ENCODE data around the gene TEX38. TPM values are rescaled to one million over a fixed set of nuclear protein-coding genes. Genes with fewer than 3 reads are reported as not detected.

Gene TEX38
- total RNA-seq, 1 donor from 2014 or later, result not detected

- no peak overlapping the region for H3K27ac Mint-ChIP-seq (ENCODE audit: unreplicated experiment)
- TF ChIP-seq CTCF (IDR thresholded peaks at IDR 0.05; ENCODE audit: unreplicated experiment), result no peak
- H3K27me3 Mint-ChIP-seq (ENCODE audit: unreplicated experiment), result peaks cover 1% of the 10 kb centered on the region
- DNase-seq (ENCODE audit: low spot score), result no peak
- H3K4me3 Mint-ChIP-seq (ENCODE audit: unreplicated experiment), result no peak overlapping the region
- peaks cover 17% of the 10 kb centered on the region for H3K36me3 Mint-ChIP-seq (ENCODE audit: low read depth, unreplicated experiment)
- no peaks in the 10 kb centered on the region for H3K4me1 Mint-ChIP-seq (ENCODE audit: unreplicated experiment)
- H3K9me3 Mint-ChIP-seq (ENCODE audit: unreplicated experiment), result no peaks in the 10 kb centered on the region
Measured at GRCh38 chr1:46642115-46642680, 29.5 kb upstream of the TEX38 start.

DNA sequence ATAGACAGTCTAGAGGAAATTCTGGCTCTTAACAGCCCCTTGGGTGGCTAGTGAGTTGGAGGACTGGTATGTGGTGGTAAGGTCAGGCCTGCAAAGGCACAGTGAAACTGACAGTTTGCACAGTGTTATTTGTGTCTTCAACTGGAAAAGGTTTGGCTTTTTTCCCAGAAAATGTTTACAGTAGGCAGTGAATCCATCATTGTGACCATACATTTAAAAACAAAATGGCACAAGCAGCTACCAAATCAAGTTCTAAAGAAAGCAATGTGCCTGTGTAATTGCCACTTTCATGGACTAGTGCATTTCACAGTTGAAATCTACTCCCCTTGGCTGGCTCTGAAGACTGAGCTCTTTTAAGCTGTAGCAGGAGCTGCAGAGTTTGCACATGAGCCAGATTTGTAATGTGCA is 28.3 kb upstream of the TEX38 start:
- no peak overlapping the region for H3K27ac Mint-ChIP-seq (ENCODE audit: unreplicated experiment)
- H3K36me3 Mint-ChIP-seq (ENCODE audit: low read depth, unreplicated experiment), result peaks cover 22% of the 10 kb centered on the region
- H3K9me3 Mint-ChIP-seq (ENCODE audit: unreplicated experiment), result no peaks in the 10 kb centered on the region
- peaks cover 1% of the 10 kb centered on the region for H3K27me3 Mint-ChIP-seq (ENCODE audit: unreplicated experiment)
- no peaks in the 10 kb centered on the region for H3K4me1 Mint-ChIP-seq (ENCODE audit: unreplicated experiment)
- no peak overlapping the region for H3K4me3 Mint-ChIP-seq (ENCODE audit: unreplicated experiment)
- TF ChIP-seq CTCF (IDR thresholded peaks at IDR 0.05; ENCODE audit: unreplicated experiment), result no peak
- DNase-seq (ENCODE audit: low spot score), result no peak

DNA sequence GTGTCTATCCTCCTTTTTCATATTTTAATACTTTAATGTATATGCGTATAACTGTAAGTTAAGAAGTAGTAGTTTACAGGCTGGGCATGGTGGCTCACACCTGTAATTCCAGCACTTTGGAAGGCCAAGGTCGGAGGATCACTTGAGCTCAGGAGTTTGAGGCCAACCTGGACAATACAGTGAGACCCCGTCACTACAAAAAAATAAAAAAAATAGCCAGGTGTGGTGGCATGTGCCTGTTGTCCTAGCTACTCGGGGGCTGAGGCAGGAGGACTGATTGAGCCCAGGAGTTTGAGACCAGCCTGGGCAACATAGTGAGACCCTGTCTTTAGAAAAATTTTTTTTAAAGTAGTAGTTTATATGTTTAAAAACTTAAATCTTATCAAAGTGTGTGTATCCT is 25.8 kb upstream of the TEX38 start:
- Mint-ChIP-seq H3K27me3 (ENCODE audit: unreplicated experiment) (no peaks in the 10 kb centered on the region), H3K36me3 (ENCODE audit: low read depth, unreplicated experiment) (peaks cover 32% of the 10 kb centered on the region), H3K4me3 (ENCODE audit: unreplicated experiment) (no peak overlapping the region), H3K4me1 (ENCODE audit: unreplicated experiment) (no peaks in the 10 kb centered on the region), H3K9me3 (ENCODE audit: unreplicated experiment) (no peaks in the 10 kb centered on the region), H3K27ac (ENCODE audit: unreplicated experiment) (no peak overlapping the region)
- DNase-seq (ENCODE audit: low spot score), result no peak
- no peak for TF ChIP-seq CTCF (IDR thresholded peaks at IDR 0.05; ENCODE audit: unreplicated experiment)

DNA sequence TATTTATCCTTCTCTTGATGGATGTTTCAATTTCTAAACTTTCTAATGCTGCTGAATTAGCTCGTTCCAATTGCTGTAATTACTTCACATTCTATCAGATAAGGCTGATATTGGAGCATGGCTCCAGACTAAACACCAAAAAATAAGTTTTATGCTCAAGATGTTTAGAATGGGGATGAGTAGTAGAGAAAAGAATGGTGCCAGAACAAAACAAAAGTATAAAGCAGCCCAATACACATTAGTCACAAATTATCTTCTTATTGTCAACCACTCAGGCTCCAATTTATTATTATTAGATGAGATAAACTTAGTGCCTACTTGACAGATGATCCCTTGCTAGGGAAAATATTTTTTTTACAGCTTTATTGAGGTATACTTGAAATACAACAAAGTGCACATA is 25.3 kb upstream of the TEX38 start:
- no peak overlapping the region for H3K27ac Mint-ChIP-seq (ENCODE audit: unreplicated experiment)
- no peaks in the 10 kb centered on the region for H3K4me1 Mint-ChIP-seq (ENCODE audit: unreplicated experiment)
- no peak for TF ChIP-seq CTCF (IDR thresholded peaks at IDR 0.05; ENCODE audit: unreplicated experiment)
- peaks cover 31% of the 10 kb centered on the region for H3K36me3 Mint-ChIP-seq (ENCODE audit: low read depth, unreplicated experiment)
- no peak for DNase-seq (ENCODE audit: low spot score)
- no peak overlapping the region for H3K4me3 Mint-ChIP-seq (ENCODE audit: unreplicated experiment)
- H3K27me3 Mint-ChIP-seq (ENCODE audit: unreplicated experiment), result no peaks in the 10 kb centered on the region
- no peaks in the 10 kb centered on the region for H3K9me3 Mint-ChIP-seq (ENCODE audit: unreplicated experiment)

DNA sequence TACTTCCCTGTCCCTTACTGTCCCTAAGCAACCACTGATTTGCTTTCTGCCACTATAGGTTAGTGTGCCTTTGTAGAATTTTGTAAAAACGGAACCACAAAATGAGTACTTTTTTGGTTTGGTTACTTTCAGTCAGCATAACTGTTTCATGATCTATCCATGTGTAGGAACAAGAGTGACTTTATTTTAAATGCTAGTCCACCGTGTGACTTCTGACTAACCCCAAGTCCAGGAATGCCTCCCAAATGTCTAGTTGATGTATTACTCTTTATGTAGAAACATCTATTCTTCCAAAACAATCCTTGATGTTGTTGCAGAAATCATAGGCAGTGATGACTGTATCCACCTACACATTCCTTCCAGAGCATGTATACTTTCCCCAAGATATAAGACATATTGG is 24.8 kb upstream of the TEX38 start:
- Mint-ChIP-seq H3K27me3 (ENCODE audit: unreplicated experiment) (no peaks in the 10 kb centered on the region), H3K4me3 (ENCODE audit: unreplicated experiment) (no peak overlapping the region), H3K4me1 (ENCODE audit: unreplicated experiment) (no peaks in the 10 kb centered on the region), H3K27ac (ENCODE audit: unreplicated experiment) (no peak overlapping the region), H3K9me3 (ENCODE audit: unreplicated experiment) (no peaks in the 10 kb centered on the region), H3K36me3 (ENCODE audit: low read depth, unreplicated experiment) (peaks cover 28% of the 10 kb centered on the region)
- no peak for TF ChIP-seq CTCF (IDR thresholded peaks at IDR 0.05; ENCODE audit: unreplicated experiment)
- DNase-seq (ENCODE audit: low spot score), result no peak
